CD14-positive monocyte (primary cell): ENCODE measurements around the gene GAA. TPM values are rescaled to one million over a fixed set of nuclear protein-coding genes. Genes with fewer than 3 reads are reported as not detected.

Experiments
- DNase-seq, 3 donors: peaks; one replicate each; pipeline ENCODE4 v3.0.0-alpha.2; 2011 to 2022
- H2AFZ ChIP-seq: 2 replicates; pipeline ENCODE4 v1.6.0; 2012; ENCODE audit warnings: mild to moderate bottlenecking, low read depth, low read length, inconsistent platforms; ENCODE audit not compliant: insufficient read depth, poor library complexity, severe bottlenecking
- H3K27ac ChIP-seq, 2 donors: 1 replicate in 1 of 2; 2 replicates in 1 of 2; pipeline ENCODE4 v1.5.1; 2012 to 2013; ENCODE audit warnings: low read length in 2 of 2, control low read depth in 1 of 2, inconsistent platforms in 1 of 2, low read depth in 1 of 2, mild to moderate bottlenecking in 1 of 2
- H3K27me3 ChIP-seq, 2 donors: one replicate each; pipeline versions ENCODE4 v1.6.0 to v1.6.1; 2011 to 2013; ENCODE audit warnings: low read length in 2 of 2; ENCODE audit not compliant: control insufficient read depth in 2 of 2, insufficient read depth in 2 of 2
- H3K36me3 ChIP-seq, 2 donors: replicated peaks in 1 of 2; 1 replicate in 1 of 2; 2 replicates in 1 of 2; pipeline versions ENCODE4 v1.5.1 to v1.6.1; 2012 to 2013; ENCODE audit warnings: low read length in 2 of 2, control low read depth in 1 of 2, inconsistent platforms in 1 of 2, mild to moderate bottlenecking in 1 of 2; ENCODE audit not compliant: insufficient read depth in 2 of 2, control insufficient read depth in 1 of 2
- H3K4me1 ChIP-seq, 2 donors: 1 replicate in 1 of 2; 2 replicates in 1 of 2; pipeline versions ENCODE4 v1.5.1 to v1.6.1; 2012 to 2013; ENCODE audit warnings: low read length in 2 of 2, control low read depth in 1 of 2, inconsistent platforms in 1 of 2, mild to moderate bottlenecking in 1 of 2, moderate library complexity in 1 of 2; ENCODE audit not compliant: insufficient read depth in 2 of 2, control insufficient read depth in 1 of 2
- H3K4me2 ChIP-seq: replicated peaks from 2 replicates; pipeline ENCODE3; 2012; ENCODE audit warnings: low read length, moderate library complexity, mild to moderate bottlenecking; ENCODE audit not compliant: poor library complexity, severe bottlenecking; ENCODE audit errors: extremely low read depth
- H3K4me3 ChIP-seq, 3 experiments: fragments of 200-600 bp in 1 of 3; sonication (generic) in 1 of 3; replicated peaks in 1 of 3; 1 replicate in 2 of 3; 2 replicates in 1 of 3; pipeline ENCODE4 v1.5.1; 2011 to 2013; ENCODE audit warnings: low read length in 3 of 3, mild to moderate bottlenecking in 3 of 3, control low read depth in 2 of 3, low read depth in 2 of 3, inconsistent platforms in 1 of 3, moderate library complexity in 1 of 3
- H3K79me2 ChIP-seq: 2 replicates; pipeline ENCODE4 v1.6.0; 2012; ENCODE audit warnings: mild to moderate bottlenecking, control low read depth, inconsistent platforms, low read length, moderate library complexity; ENCODE audit not compliant: insufficient read depth
- H3K9ac ChIP-seq: 2 replicates; pipeline ENCODE4 v1.6.0; 2017; ENCODE audit warnings: low read length, mild to moderate bottlenecking; ENCODE audit not compliant: insufficient read depth, poor library complexity, severe bottlenecking
- H3K9me3 ChIP-seq, 2 donors: replicated peaks in 1 of 2; 1 replicate in 1 of 2; 2 replicates in 1 of 2; pipeline versions ENCODE4 v1.5.1 to v1.6.1; 2012 to 2013; ENCODE audit warnings: low read length in 2 of 2, control low read depth in 1 of 2; ENCODE audit not compliant: control insufficient read depth in 1 of 2, insufficient read depth in 1 of 2
- H4K20me1 ChIP-seq: 2 replicates; pipeline ENCODE4 v1.6.0; 2012; ENCODE audit warnings: mild to moderate bottlenecking, low read length, control low read depth, moderate library complexity; ENCODE audit not compliant: insufficient read depth
- H3K27ac Mint-ChIP-seq, 7 donors: one replicate each; pipeline ENCODE4 v1.8.0; 2020; ENCODE audit warnings: mild to moderate bottlenecking in 7 of 7, mixed read lengths in 7 of 7, moderate library complexity in 6 of 7, inconsistent platforms in 2 of 7
- H3K27me3 Mint-ChIP-seq, 3 donors: one replicate each; pipeline ENCODE4 v1.8.0; 2021 to 2022; ENCODE audit warnings: low read depth in 3 of 3, mild to moderate bottlenecking in 3 of 3, mixed read lengths in 3 of 3, moderate library complexity in 3 of 3, inconsistent platforms in 1 of 3
- H3K36me3 Mint-ChIP-seq, 2 donors: one replicate each; pipeline ENCODE4 v1.8.0; 2020; ENCODE audit warnings: mixed read lengths in 2 of 2, inconsistent platforms in 1 of 2, mild to moderate bottlenecking in 1 of 2
- H3K4me1 Mint-ChIP-seq: one replicate; pipeline ENCODE4 v1.8.0; 2020; ENCODE audit warnings: mild to moderate bottlenecking, mixed read lengths
- H3K4me3 Mint-ChIP-seq, 2 donors: one replicate each; pipeline ENCODE4 v1.8.0; 2020; ENCODE audit warnings: mild to moderate bottlenecking in 2 of 2, mixed read lengths in 2 of 2, moderate library complexity in 1 of 2
- H3K9me3 Mint-ChIP-seq, 7 donors: one replicate each; pipeline ENCODE4 v1.8.0; 2020 to 2022; ENCODE audit warnings: mixed read lengths in 7 of 7, mild to moderate bottlenecking in 6 of 7, moderate library complexity in 6 of 7, inconsistent platforms in 2 of 7
- WGBS: methylation state at CpG from one replicate; pipeline ENCODE4 v1.1.5; 2013; ENCODE audit warnings: missing lambda C conversion rate; ENCODE audit not compliant: insufficient coverage; 5-methylcytosine and 5-hydroxymethylcytosine counted together
- intact Hi-C, 2 donors: fragments of 100-400 bp; cut with micrococcal nuclease; formaldehyde crosslinking; loops; one replicate each; pipeline versions ENCODE4 v1.15.0 to v1.15.1; 2023
- polyA plus RNA-seq, 3 donors: library from polyadenylated mRNA; depleted of rRNA in 1 of 3; unstranded in 2 of 3; stranded (reverse) in 1 of 3; fragments of 300-500 nt in 2 of 3; fragments of >200 nt in 1 of 3; fragmentation: Illumina TruSeq in 2 of 3; gene quantifications; 1 replicate in 2 of 3; 2 replicates in 1 of 3; pipeline ENCODE4 v1.2.3, GENCODE V29; 2012 to 2021
- TF ChIP-seq, protein P1 (sequence below): fragments of 200-600 bp; IDR thresholded peaks from one replicate; pipeline ENCODE4 v1.8.0; 2022; ENCODE audit warnings: antibody characterized with exemption, mild to moderate bottlenecking

The GAA gene
- polyA plus RNA-seq, 3 donors, result 116 to 140 (median 120) TPM

DNA sequence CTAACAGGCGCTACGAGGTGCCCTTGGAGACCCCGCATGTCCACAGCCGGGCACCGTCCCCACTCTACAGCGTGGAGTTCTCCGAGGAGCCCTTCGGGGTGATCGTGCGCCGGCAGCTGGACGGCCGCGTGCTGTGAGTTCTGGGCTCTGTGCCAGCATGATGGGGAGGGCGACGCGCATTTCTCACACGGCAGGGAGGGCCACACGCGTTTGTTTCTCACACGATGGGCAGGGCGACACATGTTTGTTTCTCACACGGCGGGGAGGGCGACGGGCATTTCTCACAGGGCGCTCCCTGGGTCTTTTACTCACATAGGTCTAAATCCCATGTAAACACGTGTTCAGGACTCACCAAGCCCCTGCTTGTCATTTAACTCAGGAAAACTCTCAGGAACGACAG, 4.4 kb downstream of the GAA start:
- no peak overlapping the region for H3K27ac ChIP-seq
- no peak for DNase-seq
- H2AFZ ChIP-seq, result no peak overlapping the region
- no peak overlapping the region for H3K4me3 Mint-ChIP-seq
- no peak overlapping the region for H3K4me2 ChIP-seq
- H3K27ac Mint-ChIP-seq, result peak overlapping the region in 1 of 7 donors; percentile 35
- TF ChIP-seq, protein P1, sequence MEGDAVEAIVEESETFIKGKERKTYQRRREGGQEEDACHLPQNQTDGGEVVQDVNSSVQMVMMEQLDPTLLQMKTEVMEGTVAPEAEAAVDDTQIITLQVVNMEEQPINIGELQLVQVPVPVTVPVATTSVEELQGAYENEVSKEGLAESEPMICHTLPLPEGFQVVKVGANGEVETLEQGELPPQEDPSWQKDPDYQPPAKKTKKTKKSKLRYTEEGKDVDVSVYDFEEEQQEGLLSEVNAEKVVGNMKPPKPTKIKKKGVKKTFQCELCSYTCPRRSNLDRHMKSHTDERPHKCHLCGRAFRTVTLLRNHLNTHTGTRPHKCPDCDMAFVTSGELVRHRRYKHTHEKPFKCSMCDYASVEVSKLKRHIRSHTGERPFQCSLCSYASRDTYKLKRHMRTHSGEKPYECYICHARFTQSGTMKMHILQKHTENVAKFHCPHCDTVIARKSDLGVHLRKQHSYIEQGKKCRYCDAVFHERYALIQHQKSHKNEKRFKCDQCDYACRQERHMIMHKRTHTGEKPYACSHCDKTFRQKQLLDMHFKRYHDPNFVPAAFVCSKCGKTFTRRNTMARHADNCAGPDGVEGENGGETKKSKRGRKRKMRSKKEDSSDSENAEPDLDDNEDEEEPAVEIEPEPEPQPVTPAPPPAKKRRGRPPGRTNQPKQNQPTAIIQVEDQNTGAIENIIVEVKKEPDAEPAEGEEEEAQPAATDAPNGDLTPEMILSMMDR, result no peak
- peaks cover 26% of the 10 kb centered on the region for H3K4me1 Mint-ChIP-seq
- peaks cover 15 to 22% of the 10 kb centered on the region in 2 donors for H3K4me1 ChIP-seq
- H3K79me2 ChIP-seq, result peaks cover 12% of the 10 kb centered on the region
- no peaks in the 10 kb centered on the region for H3K9me3 ChIP-seq
- H3K27me3 ChIP-seq, result no peaks in the 10 kb centered on the region
- no peak overlapping the region for H3K9ac ChIP-seq
- H3K4me3 ChIP-seq, result no peak overlapping the region
- H3K27me3 Mint-ChIP-seq, result no peaks in the 10 kb centered on the region
- 86% methylated on average over 29 of the region's 29 CpGs for WGBS
- H3K9me3 Mint-ChIP-seq, result no peaks in the 10 kb centered on the region
- H3K36me3 Mint-ChIP-seq, result peaks cover 27 to 62% of the 10 kb centered on the region in 2 donors
- H3K36me3 ChIP-seq, result peaks cover 29 to 53% of the 10 kb centered on the region in 2 donors
- intact Hi-C loops, result no loop called here
- peaks cover 35% of the 10 kb centered on the region for H4K20me1 ChIP-seq

DNA sequence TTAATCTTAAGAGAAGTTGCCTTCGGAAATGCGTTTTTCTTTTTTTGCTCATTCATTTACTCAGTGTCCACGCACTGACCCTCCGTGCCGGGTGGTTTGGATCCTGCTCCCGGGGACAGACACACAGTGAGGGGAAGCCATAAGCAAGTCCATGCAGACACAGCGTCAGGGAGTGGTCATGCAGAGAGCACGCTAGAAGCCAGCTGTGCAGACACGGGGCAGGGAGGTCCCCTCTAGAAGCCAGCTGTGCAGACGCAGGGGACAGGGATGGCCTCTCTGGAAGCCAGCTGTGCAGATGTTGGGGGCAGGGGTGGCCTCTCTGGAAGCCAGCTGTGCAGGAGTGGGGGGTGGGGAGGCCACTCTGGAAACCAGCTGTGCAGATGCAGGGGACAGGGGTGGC, 4.8 kb downstream of the GAA start:
- Mint-ChIP-seq H3K27ac (no peak overlapping the region), H3K4me1 (peaks cover 24% of the 10 kb centered on the region), H3K9me3 (no peaks in the 10 kb centered on the region), H3K4me3 (no peak overlapping the region), H3K36me3 (peaks cover 29 to 66% of the 10 kb centered on the region in 2 donors), H3K27me3 (no peaks in the 10 kb centered on the region)
- H3K36me3 ChIP-seq, result peaks cover 33 to 57% of the 10 kb centered on the region in 2 donors
- H3K79me2 ChIP-seq, result peaks cover 12% of the 10 kb centered on the region
- H4K20me1 ChIP-seq, result peaks cover 35% of the 10 kb centered on the region
- no peak overlapping the region for H3K4me3 ChIP-seq
- DNase-seq, result no peak
- no peaks in the 10 kb centered on the region for H3K27me3 ChIP-seq
- TF ChIP-seq, protein P1, result no peak
- H3K4me1 ChIP-seq, result peaks cover 13 to 19% of the 10 kb centered on the region in 2 donors
- intact Hi-C loops, result no loop called here
- WGBS, result 89% methylated on average over 9 of the region's 10 CpGs
- H3K9me3 ChIP-seq, result no peaks in the 10 kb centered on the region
- no peak overlapping the region for H2AFZ ChIP-seq
- no peak overlapping the region for H3K27ac ChIP-seq
- H3K9ac ChIP-seq, result no peak overlapping the region
- H3K4me2 ChIP-seq, result no peak overlapping the region
